ENCODE data around the gene TTC3.

GRCh38 chr21:37057614-37058013 is 15.4 kb upstream of the TTC3 start:
- no peak for TF ChIP-seq CTCF (tag by site-specific recombination; IDR thresholded peaks at IDR 0.05)
- TF ChIP-seq, protein P1, sequence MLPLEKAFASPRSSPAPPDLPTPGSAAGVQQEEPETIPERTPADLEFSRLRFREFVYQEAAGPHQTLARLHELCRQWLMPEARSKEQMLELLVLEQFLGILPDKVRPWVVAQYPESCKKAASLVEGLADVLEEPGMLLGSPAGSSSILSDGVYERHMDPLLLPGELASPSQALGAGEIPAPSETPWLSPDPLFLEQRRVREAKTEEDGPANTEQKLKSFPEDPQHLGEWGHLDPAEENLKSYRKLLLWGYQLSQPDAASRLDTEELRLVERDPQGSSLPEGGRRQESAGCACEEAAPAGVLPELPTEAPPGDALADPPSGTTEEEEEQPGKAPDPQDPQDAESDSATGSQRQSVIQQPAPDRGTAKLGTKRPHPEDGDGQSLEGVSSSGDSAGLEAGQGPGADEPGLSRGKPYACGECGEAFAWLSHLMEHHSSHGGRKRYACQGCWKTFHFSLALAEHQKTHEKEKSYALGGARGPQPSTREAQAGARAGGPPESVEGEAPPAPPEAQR (tag by site-specific recombination; IDR thresholded peaks at IDR 0.05): no peak
- no peak for TF ChIP-seq ZNF133 (tag by site-specific recombination; IDR thresholded peaks at IDR 0.05)
- TF ChIP-seq REPIN1 (tag by site-specific recombination; IDR thresholded peaks at IDR 0.05; ENCODE audit: low read depth): no peak
- TF ChIP-seq ZNF416 (tag by site-specific recombination; IDR thresholded peaks at IDR 0.05): no peak
- TF ChIP-seq YY1 (tag by site-specific recombination; IDR thresholded peaks at IDR 0.05): no peak
- TF ChIP-seq ZBTB8A (tag by site-specific recombination; IDR thresholded peaks at IDR 0.05): no peak
- no peak for TF ChIP-seq ZNF501 (tag by site-specific recombination; IDR thresholded peaks at IDR 0.05)
- no peak for TF ChIP-seq ZNF324 (tag by site-specific recombination; IDR thresholded peaks at IDR 0.05)
- no peak for TF ChIP-seq ZNF239 (tag by site-specific recombination; IDR thresholded peaks at IDR 0.05)
- no peak for TF ChIP-seq REST (tag by site-specific recombination; IDR thresholded peaks at IDR 0.05)
- TF ChIP-seq ZFP37 (tag by site-specific recombination; IDR thresholded peaks at IDR 0.05): no peak
